Spleen (tissue), 11 donors: ENCODE measurements around the gene PCMT1. TPM values are rescaled to one million over a fixed set of nuclear protein-coding genes. Genes with fewer than 3 reads are reported as not detected.

ENCODE experiments used
- DNase-seq: peaks from one replicate; pipeline ENCODE4 v3.0.0-alpha.2; 2020
- H3K27ac ChIP-seq, 8 donors: fragments of 200-600 bp; sonication (generic) in 7 of 8; 1 replicate in 4 of 8; 2 replicates in 4 of 8; pipeline versions ENCODE4 v1.5.0 to v1.8.0; 2016 to 2021; ENCODE audit warnings: inconsistent platforms in 4 of 8, mild to moderate bottlenecking in 4 of 8, moderate library complexity in 1 of 8
- H3K27me3 ChIP-seq, 7 donors: fragments of 200-600 bp; sonication (generic) in 6 of 7; replicated peaks in 1 of 7; 1 replicate in 4 of 7; 2 replicates in 3 of 7; pipeline versions ENCODE4 v1.5.0 to v1.8.0; 2016 to 2021; ENCODE audit warnings: inconsistent platforms in 3 of 7, mild to moderate bottlenecking in 1 of 7
- H3K36me3 ChIP-seq, 6 donors: fragments of 200-600 bp; sonication (generic) in 5 of 6; 1 replicate in 4 of 6; 2 replicates in 2 of 6; pipeline versions ENCODE4 v1.5.0 to v1.8.0; 2016 to 2021; ENCODE audit warnings: inconsistent platforms in 2 of 6
- H3K4me1 ChIP-seq, 6 donors: fragments of 200-600 bp; sonication (generic) in 5 of 6; 1 replicate in 3 of 6; 2 replicates in 3 of 6; pipeline versions ENCODE4 v1.5.0 to v1.8.0; 2016 to 2021; ENCODE audit warnings: inconsistent platforms in 3 of 6
- H3K4me3 ChIP-seq, 8 donors: fragments of 200-600 bp; sonication (generic) in 7 of 8; 1 replicate in 4 of 8; 2 replicates in 4 of 8; pipeline versions ENCODE4 v1.5.0 to v1.8.0; 2016 to 2021; ENCODE audit warnings: inconsistent platforms in 4 of 8, mild to moderate bottlenecking in 4 of 8, moderate library complexity in 2 of 8
- H3K9me3 ChIP-seq, 8 donors: fragments of 200-600 bp; sonication (generic) in 7 of 8; 1 replicate in 4 of 8; 2 replicates in 4 of 8; pipeline versions ENCODE4 v1.5.0 to v1.8.0; 2016 to 2021; ENCODE audit warnings: inconsistent platforms in 4 of 8
- CTCF ChIP-seq, 11 experiments: fragments of 200-600 bp in 7 of 11; fragments of 450-650 bp in 4 of 11; sonication (generic) in 4 of 11; IDR thresholded peaks in 8 of 11; conservative IDR thresholded peaks in 3 of 11; 1 replicate in 7 of 11; 2 replicates in 4 of 11; pipeline versions ENCODE4 v1.4.0 to v1.8.0; 2016 to 2021; ENCODE audit warnings: antibody characterized with exemption in 11 of 11, inconsistent platforms in 4 of 11, mild to moderate bottlenecking in 1 of 11
- POLR2A ChIP-seq, 3 donors: fragments of 450-650 bp; IDR thresholded peaks; one replicate each; pipeline ENCODE4 v1.5.1; 2017; ENCODE audit warnings: antibody characterized with exemption in 3 of 3, mild to moderate bottlenecking in 1 of 3
- POLR2AphosphoS5 ChIP-seq, 3 donors: sonication (generic); formaldehyde crosslinking; IDR thresholded peaks; one replicate each; pipeline ENCODE4 v1.5.1; 2017; ENCODE audit warnings: antibody characterized with exemption in 3 of 3
- WGBS, 5 donors: extraction: QIAGEN DNeasy Blood & Tissue Kit in 3 of 5; methylation state at CpG; one replicate each; pipeline versions ENCODE4 v1.1.5 to v1.1.7; 2013 to 2018; 5-methylcytosine and 5-hydroxymethylcytosine counted together
- intact Hi-C: fragments of 100-400 bp; cut with DNase I; formaldehyde crosslinking; loops from one replicate; pipeline ENCODE4 v1.15.0; 2023; ENCODE audit warnings: low total_unique reads
- polyA plus RNA-seq, 3 donors: library from polyadenylated mRNA; stranded (reverse); fragments of 200-250 nt; gene quantifications; one replicate each; pipeline ENCODE4 v1.2.1, GENCODE V29; 2013
- total RNA-seq, 7 donors: library from RNA; depleted of rRNA in 3 of 7; stranded (reverse); fragments of >200 nt in 3 of 7; fragmentation: NEBNext Ultra II Directional in 4 of 7; extraction: Animal tissue kit (Norgen Biotek cat#: 25700) in 4 of 7; gene quantifications; one replicate each; pipeline versions ENCODE4 v1.1.0 to v1.2.1, GENCODE V29; 2016 to 2021
- donor health status: healthy with polysubstance abuse.
- donor health status: DM: no; HTN: no; CAD: no; lungs with moderate emphysema.
- donor health status: DM: no; HTN: no; CAD: no.
- donor health status: Bipolar disorder and iron deficiency.
- donor health status: healthy.
- donor health status: DM: no; HTN: no; CAD: no.
- donor health status: DM: yes; HTN: yes; CAD: no.

Gene PCMT1
- total and polyA plus RNA-seq, 10 donors, result 22.0 to 66.7 (median 49.2) TPM

GRCh38 chr6:149769676-149770075, 20.1 kb downstream of the PCMT1 start:
- Histone ChIP-seq H3K27me3 (no peaks in the 10 kb centered on the region), H3K9me3 (peaks cover 0 to 22% (median 13%) of the 10 kb centered on the region in 8 donors), H3K27ac (no peak overlapping the region), H3K4me3 (no peak overlapping the region), H3K36me3 (peaks cover 3 to 89% (median 49%) of the 10 kb centered on the region in 6 donors), H3K4me1 (peaks cover 0 to 14% (median 0%) of the 10 kb centered on the region in 6 donors)
- no peak for TF ChIP-seq POLR2A (IDR thresholded peaks at IDR 0.05)
- intact Hi-C loops, result no loop called here
- DNase-seq, result no peak
- WGBS, 5 donors, result 92 to 100% (median 96%) methylated on average over 2 of the region's 2 CpGs

- peaks cover 0 to 10% (median 5%) of the 10 kb centered on the region in 8 donors for H3K9me3 ChIP-seq
- no peak for DNase-seq
- TF ChIP-seq POLR2AphosphoS5 (IDR thresholded peaks at IDR 0.05) (no peak), POLR2A (IDR thresholded peaks at IDR 0.05) (no peak), CTCF (IDR thresholded peaks at IDR 0.05 in 8 of 11, conservative IDR thresholded peaks at IDR 0.05 in 3 of 11) (no peak)
- H3K4me1 ChIP-seq, result peaks cover 0 to 11% (median 0%) of the 10 kb centered on the region in 6 donors
- H3K27me3 ChIP-seq, result no peaks in the 10 kb centered on the region
- no peak overlapping the region for H3K27ac ChIP-seq
- no peak overlapping the region for H3K4me3 ChIP-seq
- 97 to 99% (median 98%) methylated on average over 3 of the region's 3 CpGs for WGBS, 5 donors
- intact Hi-C loops, result no loop called here
- H3K36me3 ChIP-seq, result peaks cover 3 to 96% (median 47%) of the 10 kb centered on the region in 6 donors
Measured at GRCh38 chr6:149771185-149771584, 21.6 kb downstream of the PCMT1 start.

- TF ChIP-seq POLR2AphosphoS5 (IDR thresholded peaks at IDR 0.05), result no peak
- no peak for TF ChIP-seq CTCF (IDR thresholded peaks at IDR 0.05 in 8 of 11, conservative IDR thresholded peaks at IDR 0.05 in 3 of 11)
- TF ChIP-seq POLR2A (IDR thresholded peaks at IDR 0.05), result no peak
- WGBS, 5 donors, result 88 to 95% (median 92%) methylated on average over 6 of the region's 6 CpGs
- H3K36me3 ChIP-seq, result peaks cover 3 to 96% (median 49%) of the 10 kb centered on the region in 6 donors
- no peaks in the 10 kb centered on the region for H3K27me3 ChIP-seq
- intact Hi-C loops, result no loop called here
- H3K27ac ChIP-seq, result no peak overlapping the region
- H3K4me3 ChIP-seq, result no peak overlapping the region
- no peak for DNase-seq
- peaks cover 0 to 3% (median 0%) of the 10 kb centered on the region in 8 donors for H3K9me3 ChIP-seq
- peaks cover 0 to 4% (median 0%) of the 10 kb centered on the region in 6 donors for H3K4me1 ChIP-seq
Measured at GRCh38 chr6:149771925-149772324, 22.4 kb downstream of the PCMT1 start.

- intact Hi-C loops, result no loop called here
- Histone ChIP-seq H3K27ac (no peak overlapping the region), H3K27me3 (no peaks in the 10 kb centered on the region), H3K36me3 (peaks cover 0 to 100% (median 45%) of the 10 kb centered on the region in 6 donors), H3K4me3 (no peak overlapping the region), H3K4me1 (no peaks in the 10 kb centered on the region), H3K9me3 (no peaks in the 10 kb centered on the region)
- no peak for TF ChIP-seq POLR2AphosphoS5 (IDR thresholded peaks at IDR 0.05)
- WGBS, 5 donors, result 93 to 100% (median 95%) methylated on average over 1 of the region's 1 CpG
- no peak for DNase-seq
Measured at GRCh38 chr6:149777624-149778023, 28.1 kb downstream of the PCMT1 start.

- H3K4me3 ChIP-seq, result no peak overlapping the region
- H3K9me3 ChIP-seq, result no peaks in the 10 kb centered on the region
- peaks cover 0 to 100% (median 31%) of the 10 kb centered on the region in 6 donors for H3K36me3 ChIP-seq
- TF ChIP-seq CTCF (IDR thresholded peaks at IDR 0.05 in 8 of 11, conservative IDR thresholded peaks at IDR 0.05 in 3 of 11) (no peak), POLR2A (IDR thresholded peaks at IDR 0.05) (no peak), POLR2AphosphoS5 (IDR thresholded peaks at IDR 0.05) (no peak)
- intact Hi-C loops, result no loop called here
- no peak overlapping the region for H3K27ac ChIP-seq
- H3K27me3 ChIP-seq, result no peaks in the 10 kb centered on the region
- 46 to 91% (median 69%) methylated on average over 2 of the region's 2 CpGs for WGBS, 5 donors
- H3K4me1 ChIP-seq, result no peaks in the 10 kb centered on the region
- no peak for DNase-seq
Measured at GRCh38 chr6:149779644-149779963, 30.1 kb downstream of the PCMT1 start.
